ENCODE data around the gene EGR2. TPM values are rescaled to one million over a fixed set of nuclear protein-coding genes. Genes with fewer than 3 reads are reported as not detected.

The EGR2 gene
- total RNA-seq, 1 experiment from 2014 or later = 2.6 TPM

DNA sequence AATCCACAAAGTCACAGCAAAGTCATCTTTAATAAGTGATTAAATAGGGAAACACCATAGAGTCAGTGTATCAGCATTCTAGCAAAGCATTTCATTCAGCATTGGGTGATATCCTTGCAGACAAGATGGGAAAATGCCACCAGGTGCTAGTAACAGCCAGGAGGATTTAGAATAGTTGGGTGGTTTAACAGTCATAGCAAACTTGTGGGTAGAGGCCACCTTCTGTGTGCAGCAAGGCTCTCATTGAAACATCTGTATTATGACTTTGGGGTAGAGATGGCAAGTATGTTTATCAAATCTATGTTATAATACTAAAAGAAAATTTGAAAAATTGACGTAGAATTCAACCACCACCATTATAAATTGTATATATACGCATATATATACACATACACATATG lies 38.0 kb downstream of the EGR2 start:
- Histone ChIP-seq H4K5ac (ENCODE audit: insufficient read length, low read depth, low read length) (no peak overlapping the region), H3K4me1 (ENCODE audit: insufficient read depth, low read length) (no peaks in the 10 kb centered on the region), H3K4ac (ENCODE audit: low read depth, low read length) (no peak overlapping the region), H2BK12ac (ENCODE audit: insufficient read length, low read depth, low read length) (no peak overlapping the region), H3K23me2 (ENCODE audit: insufficient read length, low read depth, low read length, poor library complexity, severe bottlenecking) (no peaks in the 10 kb centered on the region), H3K23ac (ENCODE audit: insufficient read length, low read depth, low read length) (no peak overlapping the region), H2BK15ac (ENCODE audit: low read depth, low read length) (no peak overlapping the region), H3K4me2 (ENCODE audit: insufficient read depth, insufficient read length, low read length) (no peak overlapping the region), H4K8ac (replicated peaks; ENCODE audit: insufficient read length, low read depth, low read length) (no peak overlapping the region), H3K9me3 (ENCODE audit: control insufficient read depth, low read depth, low read length) (no peaks in the 10 kb centered on the region), H3K18ac (ENCODE audit: insufficient read length, low read depth, low read length) (no peak overlapping the region), H3K79me2 (ENCODE audit: insufficient read depth, low read length) (no peaks in the 10 kb centered on the region), H2AK5ac (ENCODE audit: insufficient read length, low read length) (no peak overlapping the region), H3K79me1 (ENCODE audit: insufficient read depth, low read depth, low read length, poor library complexity, severe bottlenecking) (no peaks in the 10 kb centered on the region), H3K9ac (ENCODE audit: extremely low read depth, insufficient read length, low read length) (no peak overlapping the region), H3K14ac (ENCODE audit: insufficient read depth, low read length) (no peak overlapping the region), H3K27me3 (ENCODE audit: insufficient read depth, low read length) (no peaks in the 10 kb centered on the region), H2BK120ac (ENCODE audit: low read depth, low read length, poor library complexity, severe bottlenecking) (no peak overlapping the region), H3K27ac (ENCODE audit: insufficient read length, low read depth, low read length) (no peak overlapping the region), H3T11ph (ENCODE audit: low read length) (no peak overlapping the region), H3K56ac (ENCODE audit: insufficient read length, low read depth, low read length) (no peak overlapping the region), H2BK5ac (ENCODE audit: insufficient read length, low read length) (no peak overlapping the region), H2AFZ (ENCODE audit: low read length) (no peak overlapping the region), H2BK20ac (ENCODE audit: low read depth, low read length, poor library complexity, severe bottlenecking) (no peak overlapping the region), H4K20me1 (ENCODE audit: control insufficient read depth, insufficient read depth, insufficient read length) (no peaks in the 10 kb centered on the region), H4K91ac (ENCODE audit: insufficient read length, low read depth, low read length) (no peak overlapping the region)
- Mint-ChIP-seq H3K9me3 (no peaks in the 10 kb centered on the region; a peak in 1 of 5 replicates), H3K36me3 (ENCODE audit: insufficient read depth in 1 of 3, low read depth in 3 of 3) (no peaks in the 10 kb centered on the region), H3K4me1 (no peaks in the 10 kb centered on the region), H3K27me3 (ENCODE audit: low read depth) (no peaks in the 10 kb centered on the region; the same call in 1 of the 2 replicates), H3K4me3 (no peak overlapping the region), H3K27ac (no peak overlapping the region)
- no CpG with 5 or more reads among the region's 2 CpGs for WGBS (ENCODE audit: extremely low coverage, insufficient read length, low lambda C conversion rate)
- TF ChIP-seq, protein P1, sequence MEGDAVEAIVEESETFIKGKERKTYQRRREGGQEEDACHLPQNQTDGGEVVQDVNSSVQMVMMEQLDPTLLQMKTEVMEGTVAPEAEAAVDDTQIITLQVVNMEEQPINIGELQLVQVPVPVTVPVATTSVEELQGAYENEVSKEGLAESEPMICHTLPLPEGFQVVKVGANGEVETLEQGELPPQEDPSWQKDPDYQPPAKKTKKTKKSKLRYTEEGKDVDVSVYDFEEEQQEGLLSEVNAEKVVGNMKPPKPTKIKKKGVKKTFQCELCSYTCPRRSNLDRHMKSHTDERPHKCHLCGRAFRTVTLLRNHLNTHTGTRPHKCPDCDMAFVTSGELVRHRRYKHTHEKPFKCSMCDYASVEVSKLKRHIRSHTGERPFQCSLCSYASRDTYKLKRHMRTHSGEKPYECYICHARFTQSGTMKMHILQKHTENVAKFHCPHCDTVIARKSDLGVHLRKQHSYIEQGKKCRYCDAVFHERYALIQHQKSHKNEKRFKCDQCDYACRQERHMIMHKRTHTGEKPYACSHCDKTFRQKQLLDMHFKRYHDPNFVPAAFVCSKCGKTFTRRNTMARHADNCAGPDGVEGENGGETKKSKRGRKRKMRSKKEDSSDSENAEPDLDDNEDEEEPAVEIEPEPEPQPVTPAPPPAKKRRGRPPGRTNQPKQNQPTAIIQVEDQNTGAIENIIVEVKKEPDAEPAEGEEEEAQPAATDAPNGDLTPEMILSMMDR (conservative IDR thresholded peaks at IDR 0.05) = no peak
- no peak for DNase-seq

Data from H9 (cell line).